ENCODE results near the gene ZNF320. TPM values are rescaled to one million over a fixed set of nuclear protein-coding genes. Genes with fewer than 3 reads are reported as not detected.
"Not testable (repeated sequence)": the region's sequence is repeated elsewhere in the genome, so short reads cannot be mapped to it uniquely, and the experiment has no call there.

The ZNF320 gene
- total RNA-seq, 1 experiment from 2014 or later: 26.1 TPM

GRCh38 chr19:52901842-52902241 is 4.4 kb upstream of the ZNF320 start:
- Histone ChIP-seq H2BK12ac (ENCODE audit: insufficient read length, low read depth, low read length) (no peak overlapping the region), H2AK5ac (ENCODE audit: insufficient read length, low read length) (no peak overlapping the region), H4K91ac (ENCODE audit: insufficient read length, low read depth, low read length) (no peak overlapping the region), H2BK5ac (ENCODE audit: insufficient read length, low read length) (no peak overlapping the region), H3K27ac (ENCODE audit: insufficient read length, low read depth, low read length) (no peak overlapping the region), H3K23me2 (ENCODE audit: insufficient read length, low read depth, low read length, poor library complexity, severe bottlenecking) (peaks cover under 1% of the 10 kb centered on the region), H3K79me2 (ENCODE audit: insufficient read depth, low read length) (no peaks in the 10 kb centered on the region), H3K23ac (ENCODE audit: insufficient read length, low read depth, low read length) (no peak overlapping the region), H3K9ac (ENCODE audit: extremely low read depth, insufficient read length, low read length) (no peak overlapping the region), H2AFZ (ENCODE audit: low read length) (no peak overlapping the region), H3T11ph (ENCODE audit: low read length) (no peak overlapping the region), H3K4me1 (ENCODE audit: insufficient read depth, low read length) (peaks cover 2% of the 10 kb centered on the region; the same call in 1 of the 2 replicates), H3K79me1 (ENCODE audit: insufficient read depth, low read depth, low read length, poor library complexity, severe bottlenecking) (no peaks in the 10 kb centered on the region), H3K9me3 (ENCODE audit: control insufficient read depth, low read depth, low read length) (no peaks in the 10 kb centered on the region), H4K8ac (replicated peaks; ENCODE audit: insufficient read length, low read depth, low read length) (no peak overlapping the region), H3K4ac (ENCODE audit: low read depth, low read length) (no peak overlapping the region), H3K4me2 (ENCODE audit: insufficient read depth, insufficient read length, low read length) (no peak overlapping the region), H4K5ac (ENCODE audit: insufficient read length, low read depth, low read length) (no peak overlapping the region), H3K14ac (ENCODE audit: insufficient read depth, low read length) (no peak overlapping the region), H2BK15ac (ENCODE audit: low read depth, low read length) (no peak overlapping the region), H2BK120ac (ENCODE audit: low read depth, low read length, poor library complexity, severe bottlenecking) (no peak overlapping the region), H3K18ac (ENCODE audit: insufficient read length, low read depth, low read length) (no peak overlapping the region), H4K20me1 (ENCODE audit: control insufficient read depth, insufficient read depth, insufficient read length) (no peaks in the 10 kb centered on the region), H3K27me3 (ENCODE audit: insufficient read depth, low read length) (no peaks in the 10 kb centered on the region), H2BK20ac (ENCODE audit: low read depth, low read length, poor library complexity, severe bottlenecking) (no peak overlapping the region), H3K56ac (ENCODE audit: insufficient read length, low read depth, low read length) (no peak overlapping the region)
- Mint-ChIP-seq H3K4me3 (no peak overlapping the region), H3K4me1 (peaks cover 33 to 35% of the 10 kb centered on the region in 2 experiments), H3K36me3 (ENCODE audit: insufficient read depth in 1 of 3, low read depth in 3 of 3) (peaks cover 15 to 25% (median 20%) of the 10 kb centered on the region in 3 experiments), H3K27me3 (ENCODE audit: low read depth) (no peaks in the 10 kb centered on the region), H3K9me3 (peaks cover 0 to 7% of the 10 kb centered on the region in 2 experiments; a peak in 2 of 5 replicates), H3K27ac (peak overlapping the region in 1 of 3 experiments; percentile 55; a peak in 1 of 7 replicates)
- TF ChIP-seq CTCF (conservative IDR thresholded peaks at IDR 0.05): no peak
- no CpG with 5 or more reads among the region's 3 CpGs for WGBS (ENCODE audit: extremely low coverage, insufficient read length, low lambda C conversion rate)
- no peak for DNase-seq

- not testable (repeated sequence) for H3K79me1 ChIP-seq (ENCODE audit: insufficient read depth, low read depth, low read length, poor library complexity, severe bottlenecking); H3K27me3 ChIP-seq (ENCODE audit: insufficient read depth, low read length); H2BK5ac ChIP-seq (ENCODE audit: insufficient read length, low read length); H3K23ac ChIP-seq (ENCODE audit: insufficient read length, low read depth, low read length); H4K8ac ChIP-seq (replicated peaks; ENCODE audit: insufficient read length, low read depth, low read length); H3K18ac ChIP-seq (ENCODE audit: insufficient read length, low read depth, low read length); H2AFZ ChIP-seq (ENCODE audit: low read length); H3K4ac ChIP-seq (ENCODE audit: low read depth, low read length); H3K14ac ChIP-seq (ENCODE audit: insufficient read depth, low read length); H3K9me3 ChIP-seq (ENCODE audit: control insufficient read depth, low read depth, low read length); H3K4me1 ChIP-seq (ENCODE audit: insufficient read depth, low read length); H3K9me3 Mint-ChIP-seq; H2AK5ac ChIP-seq (ENCODE audit: insufficient read length, low read length); H3K9ac ChIP-seq (ENCODE audit: extremely low read depth, insufficient read length, low read length); H3K4me2 ChIP-seq (ENCODE audit: insufficient read depth, insufficient read length, low read length); H2BK15ac ChIP-seq (ENCODE audit: low read depth, low read length); H3K79me2 ChIP-seq (ENCODE audit: insufficient read depth, low read length); H4K20me1 ChIP-seq (ENCODE audit: control insufficient read depth, insufficient read depth, insufficient read length); H3T11ph ChIP-seq (ENCODE audit: low read length); H3K27me3 Mint-ChIP-seq (ENCODE audit: low read depth); H3K27ac ChIP-seq (ENCODE audit: insufficient read length, low read depth, low read length); H3K23me2 ChIP-seq (ENCODE audit: insufficient read length, low read depth, low read length, poor library complexity, severe bottlenecking); H3K56ac ChIP-seq (ENCODE audit: insufficient read length, low read depth, low read length); H2BK12ac ChIP-seq (ENCODE audit: insufficient read length, low read depth, low read length); H2BK120ac ChIP-seq (ENCODE audit: low read depth, low read length, poor library complexity, severe bottlenecking); H2BK20ac ChIP-seq (ENCODE audit: low read depth, low read length, poor library complexity, severe bottlenecking); H4K5ac ChIP-seq (ENCODE audit: insufficient read length, low read depth, low read length); DNase-seq; H4K91ac ChIP-seq (ENCODE audit: insufficient read length, low read depth, low read length)
- Mint-ChIP-seq H3K27ac (peak overlapping the region in 1 of 3 experiments; percentile 97; a peak in 2 of 7 replicates), H3K4me1 (peaks cover 26 to 28% of the 10 kb centered on the region in 2 experiments), H3K4me3 (peak overlapping the region; percentile 94 to 95; a peak in 4 of 5 replicates), H3K36me3 (ENCODE audit: insufficient read depth in 1 of 3, low read depth in 3 of 3) (peaks cover 12 to 23% (median 20%) of the 10 kb centered on the region in 3 experiments)
- no CpG with 5 or more reads among the region's 10 CpGs for WGBS (ENCODE audit: extremely low coverage, insufficient read length, low lambda C conversion rate)
Measured at GRCh38 chr19:52898596-52898995, 1.2 kb upstream of the ZNF320 start.
